ENCODE data around the gene GRB7. TPM values are rescaled to one million over a fixed set of nuclear protein-coding genes. Genes with fewer than 3 reads are reported as not detected.

The GRB7 gene
- total and polyA plus RNA-seq, 2 experiments from 2014 or later = 12.8 to 28.9 TPM

DNA sequence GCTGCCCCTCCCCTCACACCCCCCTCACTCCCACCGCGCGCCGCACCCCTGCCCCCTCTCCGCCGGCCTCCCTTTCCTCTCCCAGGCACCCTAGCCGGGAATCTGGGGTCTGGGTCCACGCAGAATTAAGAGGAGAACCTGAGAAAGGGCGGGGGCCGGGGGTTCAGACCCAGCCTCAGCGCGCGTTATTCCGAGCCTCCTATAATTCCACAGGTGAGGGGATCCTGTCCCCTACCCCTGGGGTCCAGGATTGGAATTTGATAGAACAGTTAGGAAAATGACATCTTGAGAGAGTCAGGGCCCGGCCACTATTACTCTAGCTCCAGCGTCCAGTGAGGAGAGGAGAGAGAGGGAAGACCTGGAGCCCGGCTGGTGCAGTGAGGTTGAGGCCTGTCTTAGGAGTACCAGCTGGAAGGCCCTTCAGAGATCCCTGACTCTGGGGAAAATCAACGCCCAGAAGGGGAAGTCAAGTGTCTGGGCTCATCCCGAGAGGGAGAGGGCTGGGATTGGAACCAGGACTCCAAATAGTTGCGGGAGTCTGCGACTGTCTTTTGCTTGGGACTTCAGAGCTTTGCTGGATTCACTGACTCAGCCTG, 17.3 kb downstream of the GRB7 start (continued):
- TF ChIP-seq ZNF331 (CRISPR knock-in tag; IDR thresholded peaks at IDR 0.05; ENCODE audit: low read depth) (no peak), CREB1 (CRISPR knock-in tag; IDR thresholded peaks at IDR 0.05; ENCODE audit: low read depth) (no peak), EZH2phosphoT487 (IDR thresholded peaks at IDR 0.05; ENCODE audit: unreplicated experiment) (no peak), POLR2AphosphoS5 (IDR thresholded peaks at IDR 0.05; ENCODE audit: low read depth) (no peak), JUNB (IDR thresholded peaks at IDR 0.05; ENCODE audit: unreplicated experiment) (no peak), ZNF114 (CRISPR knock-in tag; IDR thresholded peaks at IDR 0.05) (no peak), NANOG (IDR thresholded peaks at IDR 0.05; ENCODE audit: borderline replicate concordance) (no peak)
- TF ChIP-seq, protein P1, sequence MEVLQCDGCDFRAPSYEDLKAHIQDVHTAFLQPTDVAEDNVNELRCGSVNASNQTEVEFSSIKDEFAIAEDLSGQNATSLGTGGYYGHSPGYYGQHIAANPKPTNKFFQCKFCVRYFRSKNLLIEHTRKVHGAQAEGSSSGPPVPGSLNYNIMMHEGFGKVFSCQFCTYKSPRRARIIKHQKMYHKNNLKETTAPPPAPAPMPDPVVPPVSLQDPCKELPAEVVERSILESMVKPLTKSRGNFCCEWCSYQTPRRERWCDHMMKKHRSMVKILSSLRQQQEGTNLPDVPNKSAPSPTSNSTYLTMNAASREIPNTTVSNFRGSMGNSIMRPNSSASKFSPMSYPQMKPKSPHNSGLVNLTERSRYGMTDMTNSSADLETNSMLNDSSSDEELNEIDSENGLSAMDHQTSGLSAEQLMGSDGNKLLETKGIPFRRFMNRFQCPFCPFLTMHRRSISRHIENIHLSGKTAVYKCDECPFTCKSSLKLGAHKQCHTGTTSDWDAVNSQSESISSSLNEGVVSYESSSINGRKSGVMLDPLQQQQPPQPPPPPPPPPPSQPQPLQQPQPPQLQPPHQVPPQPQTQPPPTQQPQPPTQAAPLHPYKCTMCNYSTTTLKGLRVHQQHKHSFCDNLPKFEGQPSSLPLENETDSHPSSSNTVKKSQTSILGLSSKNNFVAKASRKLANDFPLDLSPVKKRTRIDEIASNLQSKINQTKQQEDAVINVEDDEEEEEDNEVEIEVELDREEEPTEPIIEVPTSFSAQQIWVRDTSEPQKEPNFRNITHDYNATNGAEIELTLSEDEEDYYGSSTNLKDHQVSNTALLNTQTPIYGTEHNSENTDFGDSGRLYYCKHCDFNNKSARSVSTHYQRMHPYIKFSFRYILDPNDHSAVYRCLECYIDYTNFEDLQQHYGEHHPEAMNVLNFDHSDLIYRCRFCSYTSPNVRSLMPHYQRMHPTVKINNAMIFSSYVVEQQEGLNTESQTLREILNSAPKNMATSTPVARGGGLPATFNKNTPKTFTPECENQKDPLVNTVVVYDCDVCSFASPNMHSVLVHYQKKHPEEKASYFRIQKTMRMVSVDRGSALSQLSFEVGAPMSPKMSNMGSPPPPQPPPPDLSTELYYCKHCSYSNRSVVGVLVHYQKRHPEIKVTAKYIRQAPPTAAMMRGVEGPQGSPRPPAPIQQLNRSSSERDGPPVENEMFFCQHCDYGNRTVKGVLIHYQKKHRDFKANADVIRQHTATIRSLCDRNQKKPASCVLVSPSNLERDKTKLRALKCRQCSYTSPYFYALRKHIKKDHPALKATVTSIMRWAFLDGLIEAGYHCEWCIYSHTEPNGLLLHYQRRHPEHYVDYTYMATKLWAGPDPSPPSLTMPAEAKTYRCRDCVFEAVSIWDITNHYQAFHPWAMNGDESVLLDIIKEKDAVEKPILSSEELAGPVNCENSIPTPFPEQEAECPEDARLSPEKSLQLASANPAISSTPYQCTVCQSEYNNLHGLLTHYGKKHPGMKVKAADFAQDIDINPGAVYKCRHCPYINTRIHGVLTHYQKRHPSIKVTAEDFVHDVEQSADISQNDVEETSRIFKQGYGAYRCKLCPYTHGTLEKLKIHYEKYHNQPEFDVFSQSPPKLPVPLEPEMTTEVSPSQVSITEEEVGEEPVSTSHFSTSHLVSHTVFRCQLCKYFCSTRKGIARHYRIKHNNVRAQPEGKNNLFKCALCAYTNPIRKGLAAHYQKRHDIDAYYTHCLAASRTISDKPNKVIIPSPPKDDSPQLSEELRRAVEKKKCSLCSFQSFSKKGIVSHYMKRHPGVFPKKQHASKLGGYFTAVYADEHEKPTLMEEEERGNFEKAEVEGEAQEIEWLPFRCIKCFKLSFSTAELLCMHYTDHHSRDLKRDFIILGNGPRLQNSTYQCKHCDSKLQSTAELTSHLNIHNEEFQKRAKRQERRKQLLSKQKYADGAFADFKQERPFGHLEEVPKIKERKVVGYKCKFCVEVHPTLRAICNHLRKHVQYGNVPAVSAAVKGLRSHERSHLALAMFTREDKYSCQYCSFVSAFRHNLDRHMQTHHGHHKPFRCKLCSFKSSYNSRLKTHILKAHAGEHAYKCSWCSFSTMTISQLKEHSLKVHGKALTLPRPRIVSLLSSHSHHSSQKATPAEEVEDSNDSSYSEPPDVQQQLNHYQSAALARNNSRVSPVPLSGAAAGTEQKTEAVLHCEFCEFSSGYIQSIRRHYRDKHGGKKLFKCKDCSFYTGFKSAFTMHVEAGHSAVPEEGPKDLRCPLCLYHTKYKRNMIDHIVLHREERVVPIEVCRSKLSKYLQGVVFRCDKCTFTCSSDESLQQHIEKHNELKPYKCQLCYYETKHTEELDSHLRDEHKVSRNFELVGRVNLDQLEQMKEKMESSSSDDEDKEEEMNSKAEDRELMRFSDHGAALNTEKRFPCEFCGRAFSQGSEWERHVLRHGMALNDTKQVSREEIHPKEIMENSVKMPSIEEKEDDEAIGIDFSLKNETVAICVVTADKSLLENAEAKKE (CRISPR knock-in tag; IDR thresholded peaks at IDR 0.05) = no peak

DNA sequence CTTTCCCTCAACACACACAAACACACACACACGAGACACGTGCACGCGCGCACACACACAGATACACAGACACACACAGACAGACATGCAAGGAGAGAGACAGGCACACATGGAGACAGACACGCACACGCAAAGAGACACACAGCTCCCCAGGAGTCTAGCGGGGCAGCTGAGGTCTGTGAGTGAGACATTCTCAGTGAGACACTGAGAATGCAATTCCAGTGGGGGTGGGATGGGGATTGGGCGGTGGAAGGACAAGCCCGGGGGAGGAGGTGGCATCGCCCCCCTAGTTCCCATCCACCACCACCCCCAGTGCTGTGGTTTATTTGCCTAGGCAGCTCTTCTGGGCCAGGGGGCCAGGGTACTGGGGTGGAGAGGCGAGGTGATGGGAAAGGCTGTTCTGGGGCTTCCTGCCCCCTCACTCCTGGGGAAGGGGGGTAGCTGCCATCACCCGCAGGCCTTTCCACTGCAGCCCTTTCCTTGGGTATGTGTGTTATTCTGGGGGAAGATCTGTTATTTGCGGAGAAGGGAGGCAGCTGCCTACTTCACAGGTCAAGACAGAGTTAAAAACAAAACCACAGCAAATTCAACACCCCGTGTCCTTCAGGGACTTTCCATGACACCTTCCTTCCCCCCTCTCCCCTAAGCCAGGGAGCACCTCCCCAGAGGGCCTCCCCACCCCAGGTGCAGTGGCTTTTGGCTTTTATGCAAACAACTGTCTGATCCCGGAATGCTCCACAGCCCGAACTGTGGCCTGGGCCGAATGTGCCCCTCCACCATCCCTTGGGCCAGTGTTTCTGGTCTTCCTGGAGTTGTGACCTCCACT, 18.0 kb downstream of the GRB7 start:
- DNase-seq (ENCODE audit: low spot score) = no peak
- Histone ChIP-seq H2AFZ (peak overlapping the region; percentile 98), H3K36me3 (ENCODE audit: insufficient read depth) (no peaks in the 10 kb centered on the region), H3K79me2 (replicated peaks; ENCODE audit: insufficient read depth) (no peaks in the 10 kb centered on the region), H3K4me2 (peak overlapping the region; percentile 89; the same call in 1 of the 2 replicates), H3K27me3 (ENCODE audit: insufficient read depth) (peaks cover 18% of the 10 kb centered on the region), H3K27ac (ENCODE audit: low read depth) (no peak overlapping the region), H3K4me1 (ENCODE audit: insufficient read depth) (peaks cover 20% of the 10 kb centered on the region; the same call in 1 of the 2 replicates), H4K20me1 (replicated peaks; ENCODE audit: insufficient read depth) (no peaks in the 10 kb centered on the region), H3K4me3 (peak overlapping the region; percentile 86; the same call in 1 of the 2 replicates), H3F3A (replicated peaks; ENCODE audit: low read depth) (peaks cover 14% of the 10 kb centered on the region), H3K9me2 (ENCODE audit: insufficient read depth) (no peaks in the 10 kb centered on the region)
- Mint-ChIP-seq H3K27me3 (ENCODE audit: insufficient read depth, low read depth, poor library complexity) (peaks cover 37% of the 10 kb centered on the region), H3K36me3 (ENCODE audit: low read depth) (no peaks in the 10 kb centered on the region), H3K4me1 (peaks cover 45% of the 10 kb centered on the region), H3K9me3 (no peaks in the 10 kb centered on the region; the same call in 2 of the 3 replicates), H3K27ac (no peak overlapping the region), H3K4me3 (peak overlapping the region; percentile 61)
- no peak for ATAC-seq
- TF ChIP-seq, protein P1 (CRISPR knock-in tag; IDR thresholded peaks at IDR 0.05) = no peak
- TF ChIP-seq STAT1 (IDR thresholded peaks at IDR 0.05; ENCODE audit: unreplicated experiment) = no peak

Data from GM23338 (cell line).